Measurements from ENCODE around the gene ZNF416. TPM values are rescaled to one million over a fixed set of nuclear protein-coding genes. Genes with fewer than 3 reads are reported as not detected.

Gene ZNF416
- total and polyA plus RNA-seq, 2 donors (not counting 1 experiment from before 2014, with no cell fraction given), result 1.6 to 13.9 TPM

DNA sequence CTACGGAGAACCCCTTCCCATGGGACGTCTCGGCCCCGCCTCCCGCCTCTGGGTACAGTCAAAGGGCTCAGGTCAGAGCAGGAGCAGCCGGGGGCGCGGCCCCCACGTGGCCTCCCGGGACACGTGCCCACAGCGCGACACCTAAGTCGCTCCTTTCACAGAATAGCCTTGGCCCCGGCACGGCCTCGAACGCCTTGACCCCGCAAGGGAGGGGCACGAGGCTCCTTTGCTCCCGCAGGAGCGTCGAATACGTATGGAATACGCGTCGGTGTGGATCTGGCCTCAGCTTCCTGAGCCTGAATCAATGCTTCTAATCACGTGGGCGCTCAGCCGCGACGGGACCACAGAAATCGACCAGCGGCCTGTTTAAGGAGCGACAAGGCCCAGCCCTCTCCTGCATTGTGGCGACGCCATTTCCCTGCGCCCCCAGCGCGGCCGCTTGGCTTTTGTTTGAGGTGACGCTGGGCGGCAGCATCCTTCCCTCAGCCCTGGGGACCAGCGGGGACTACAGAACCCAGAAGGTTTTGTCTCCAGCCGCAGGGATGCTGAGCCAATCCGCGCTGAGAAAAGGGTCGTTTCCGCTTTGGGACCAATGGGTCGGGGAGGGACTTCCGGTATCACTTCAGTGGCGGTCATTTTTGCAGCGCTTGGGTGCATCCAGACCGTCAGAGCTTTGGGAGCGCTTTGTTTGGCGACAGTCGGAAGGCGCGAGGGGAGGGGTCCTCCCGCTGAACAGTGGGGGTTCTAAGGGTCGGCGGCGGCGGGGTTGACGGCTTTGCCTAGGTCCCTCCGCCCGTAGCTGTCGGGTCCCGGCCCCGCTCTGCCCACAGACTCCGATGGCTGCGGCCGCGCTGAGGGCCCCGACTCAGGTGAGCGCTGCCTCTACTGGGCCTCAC is 5.1 kb upstream of the ZNF416 start, which contains the start of gene ZIK1:
TSS of gene ZIK1 (plus strand) at position 625 of the 896 bp plus-strand sequence. CDS start at position 837, 212 bp downstream.
- WGBS (ENCODE audit: insufficient coverage), result 7% methylated on average over 74 of the region's 76 CpGs
- H3K9ac ChIP-seq (ENCODE audit: low read length), result peak within 1 kb of the TSS; percentile 83
- Mint-ChIP-seq H3K4me3 (peak within 1 kb of the TSS; percentile 99), H3K27me3 (no peaks in the 10 kb centered on the region), H3K4me1 (peaks cover 21% of the 10 kb centered on the region), H3K27ac (peak within 1 kb of the TSS; percentile 96), H3K9me3 (ENCODE audit: insufficient read depth) (peaks cover 14% of the 10 kb centered on the region)
- intact Hi-C loops (cut with micrococcal nuclease), result loop anchor here (1.0 to 10.0 kb wide), 3 partner anchors 31 to 571 kb away; partner anchors contain the start of genes ZNF134, ZNF329 and ZNF551
- ATAC-seq (ENCODE audit: low read depth), result peak; percentile 89
- DNase-seq, result peak; percentile 96
- peak within 1 kb of the TSS; percentile 98 for H2AFZ ChIP-seq (ENCODE audit: insufficient read depth, low read depth, low read length, poor library complexity, severe bottlenecking)
- ChIA-PET CTCF (no interaction called here), POLR2A (interaction anchor here (1.0 kb wide), 1 partner anchor 47 kb away, joined by 4 read pairs; no protein-coding TSS in a partner anchor)
- no peaks in the 10 kb centered on the region for H4K20me1 ChIP-seq (ENCODE audit: control insufficient read depth, insufficient read depth, low read length, poor library complexity, severe bottlenecking)
- H3K9me3 ChIP-seq (ENCODE audit: control extremely low read depth in 1 of 3, control insufficient read depth in 2 of 3, insufficient read depth in 1 of 3, low read length in 2 of 3), result peaks cover under 1 to 60% (median 30%) of the 10 kb centered on the region in 3 donors
- peaks cover 32% of the 10 kb centered on the region for H3K79me2 ChIP-seq (ENCODE audit: control insufficient read depth, insufficient read depth, low read length)
- no peaks in the 10 kb centered on the region for H3K27me3 ChIP-seq (replicated peaks in 1 of 4; ENCODE audit: control extremely low read depth in 1 of 4, control insufficient read depth in 3 of 4, insufficient read depth in 4 of 4, low read length in 3 of 4)
- H3K4me2 ChIP-seq (replicated peaks; ENCODE audit: low read depth, low read length, poor library complexity, severe bottlenecking), result peak within 1 kb of the TSS; percentile 92
- peaks cover 4 to 16% of the 10 kb centered on the region in 2 experiments for H3K36me3 ChIP-seq (replicated peaks in 1 of 2; ENCODE audit: control extremely low read depth in 1 of 2, control insufficient read depth in 1 of 2, extremely low read depth in 1 of 2, insufficient read depth in 2 of 2, low read length in 1 of 2)
- H3K27ac ChIP-seq (ENCODE audit: low read length in 2 of 2), result peak within 1 kb of the TSS; percentile 86 to 88
- H3K4me3 ChIP-seq (ENCODE audit: control extremely low read depth in 1 of 5, extremely low read depth in 1 of 5, insufficient read depth in 1 of 5, low read depth in 2 of 5, low read length in 4 of 5), result peak within 1 kb of the TSS; percentile 70 to 92 (median 77)
- TF ChIP-seq, protein P1, sequence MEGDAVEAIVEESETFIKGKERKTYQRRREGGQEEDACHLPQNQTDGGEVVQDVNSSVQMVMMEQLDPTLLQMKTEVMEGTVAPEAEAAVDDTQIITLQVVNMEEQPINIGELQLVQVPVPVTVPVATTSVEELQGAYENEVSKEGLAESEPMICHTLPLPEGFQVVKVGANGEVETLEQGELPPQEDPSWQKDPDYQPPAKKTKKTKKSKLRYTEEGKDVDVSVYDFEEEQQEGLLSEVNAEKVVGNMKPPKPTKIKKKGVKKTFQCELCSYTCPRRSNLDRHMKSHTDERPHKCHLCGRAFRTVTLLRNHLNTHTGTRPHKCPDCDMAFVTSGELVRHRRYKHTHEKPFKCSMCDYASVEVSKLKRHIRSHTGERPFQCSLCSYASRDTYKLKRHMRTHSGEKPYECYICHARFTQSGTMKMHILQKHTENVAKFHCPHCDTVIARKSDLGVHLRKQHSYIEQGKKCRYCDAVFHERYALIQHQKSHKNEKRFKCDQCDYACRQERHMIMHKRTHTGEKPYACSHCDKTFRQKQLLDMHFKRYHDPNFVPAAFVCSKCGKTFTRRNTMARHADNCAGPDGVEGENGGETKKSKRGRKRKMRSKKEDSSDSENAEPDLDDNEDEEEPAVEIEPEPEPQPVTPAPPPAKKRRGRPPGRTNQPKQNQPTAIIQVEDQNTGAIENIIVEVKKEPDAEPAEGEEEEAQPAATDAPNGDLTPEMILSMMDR (IDR thresholded peaks at IDR 0.05), result no peak
- no peak for TF ChIP-seq EZH2 (IDR thresholded peaks at IDR 0.05; ENCODE audit: borderline replicate concordance, insufficient read depth, low read depth, low read length, poor library complexity, severe bottlenecking)
- H3K4me1 ChIP-seq (ENCODE audit: control insufficient read depth in 2 of 2, insufficient read depth in 2 of 2, low read length in 2 of 2), result peaks cover 20 to 27% of the 10 kb centered on the region in 2 donors

Measured in B cell (primary cell).